PC-9 (cell line): ENCODE results near the gene DSTN. TPM values are rescaled to one million over a fixed set of nuclear protein-coding genes. Genes with fewer than 3 reads are reported as not detected.
"Not testable (repeated sequence)": the region's sequence is repeated elsewhere in the genome, so short reads cannot be mapped to it uniquely, and the experiment has no call there.

Source experiments
- BruUV-seq: library from RNA; stranded (reverse); fragments of 400-500 nt; replicated peaks from 2 replicates; lab custom pipeline; 2021; lab: Mats Ljungman, UMichigan
- CTCF ChIA-PET: fragments of 300-600 bp; sonication (Branson Sonifier 250); formaldehyde crosslinking; loops from one replicate; lab custom pipeline; 2022; ENCODE audit warnings: antibody characterized with exemption; lab: Charles Lee
- POLR2A ChIA-PET: fragments of 300-600 bp; sonication (Branson Sonifier 250); formaldehyde crosslinking; loops from one replicate; lab custom pipeline; 2022; ENCODE audit warnings: antibody characterized with exemption; ENCODE audit not compliant: unreplicated experiment; lab: Charles Lee
- DNase-seq, 2 experiments: peaks; one replicate each; pipeline versions ENCODE4 v3.0.0 to v3.0.0-alpha.2; 2015 to 2022; ENCODE audit warnings: mixed read lengths in 1 of 2
- H2AFZ ChIP-seq: fragments of 200-600 bp; sonication (generic); 2 replicates; pipeline ENCODE4 v1.8.1; 2017; ENCODE audit warnings: antibody characterized with exemption
- H3F3A ChIP-seq: fragments of 200-600 bp; sonication (generic); 2 replicates; pipeline ENCODE4 v1.8.1; 2017; ENCODE audit warnings: antibody characterized with exemption, mild to moderate bottlenecking, low read depth; ENCODE audit not compliant: insufficient read depth
- H3K27ac ChIP-seq: fragments of 200-600 bp; sonication (generic); 2 replicates; pipeline ENCODE4 v1.6.1; 2016; ENCODE audit warnings: mixed run types
- H3K27me3 ChIP-seq: fragments of 200-600 bp; sonication (generic); 2 replicates; pipeline ENCODE4 v1.6.1; 2016; ENCODE audit warnings: low read depth, mixed run types; ENCODE audit not compliant: insufficient read depth
- H3K36me3 ChIP-seq: fragments of 200-600 bp; sonication (generic); 2 replicates; pipeline ENCODE4 v1.6.1; 2016; ENCODE audit warnings: low read depth, mixed run types
- H3K4me1 ChIP-seq: fragments of 200-600 bp; sonication (generic); replicated peaks from 2 replicates; pipeline ENCODE4 v1.6.1; 2016; ENCODE audit warnings: mixed run types; ENCODE audit not compliant: insufficient read depth
- H3K4me2 ChIP-seq: fragments of 200-600 bp; sonication (generic); 2 replicates; pipeline ENCODE4 v1.6.1; 2017; ENCODE audit warnings: mixed run types
- H3K4me3 ChIP-seq: fragments of 200-600 bp; sonication (generic); 2 replicates; pipeline ENCODE4 v1.6.1; 2016; ENCODE audit warnings: mixed run types
- H3K79me2 ChIP-seq: fragments of 200-600 bp; sonication (generic); 2 replicates; pipeline ENCODE4 v1.6.1; 2017; ENCODE audit warnings: low read depth, mixed run types
- H3K9me2 ChIP-seq: fragments of 200-600 bp; sonication (generic); 2 replicates; pipeline ENCODE4 v1.8.1; 2017; ENCODE audit warnings: mild to moderate bottlenecking; ENCODE audit not compliant: insufficient read depth
- H3K9me3 ChIP-seq: fragments of 200-600 bp; sonication (generic); 2 replicates; pipeline ENCODE4 v1.8.1; 2016; ENCODE audit warnings: low read depth; ENCODE audit not compliant: insufficient read depth
- H4K20me1 ChIP-seq: fragments of 200-600 bp; sonication (generic); 2 replicates; pipeline ENCODE4 v1.8.1; 2017; ENCODE audit not compliant: insufficient read depth
- CTCF ChIP-seq: fragments of 200-600 bp; sonication (generic); conservative IDR thresholded peaks from 2 replicates; pipeline ENCODE4 v1.6.1; 2017; ENCODE audit warnings: mixed run types, antibody characterized with exemption, mild to moderate bottlenecking, moderate library complexity
- EZH2 ChIP-seq: fragments of 200-600 bp; sonication (generic); IDR thresholded peaks from 2 replicates; pipeline ENCODE4 v1.8.0; 2017; ENCODE audit warnings: antibody characterized with exemption, low read depth
- intact Hi-C: fragments of 100-400 bp; cut with micrococcal nuclease; formaldehyde crosslinking; loops from one replicate; pipeline ENCODE4 v1.10.0; 2022; ENCODE audit not compliant: unreplicated experiment
- total RNA-seq: library from RNA; stranded (reverse); gene quantifications from 2 replicates; pipeline ENCODE4 v1.2.3, GENCODE V29; 2021

Gene DSTN
- total RNA-seq, 1 experiment from 2014 or later: 366 TPM

DNA sequence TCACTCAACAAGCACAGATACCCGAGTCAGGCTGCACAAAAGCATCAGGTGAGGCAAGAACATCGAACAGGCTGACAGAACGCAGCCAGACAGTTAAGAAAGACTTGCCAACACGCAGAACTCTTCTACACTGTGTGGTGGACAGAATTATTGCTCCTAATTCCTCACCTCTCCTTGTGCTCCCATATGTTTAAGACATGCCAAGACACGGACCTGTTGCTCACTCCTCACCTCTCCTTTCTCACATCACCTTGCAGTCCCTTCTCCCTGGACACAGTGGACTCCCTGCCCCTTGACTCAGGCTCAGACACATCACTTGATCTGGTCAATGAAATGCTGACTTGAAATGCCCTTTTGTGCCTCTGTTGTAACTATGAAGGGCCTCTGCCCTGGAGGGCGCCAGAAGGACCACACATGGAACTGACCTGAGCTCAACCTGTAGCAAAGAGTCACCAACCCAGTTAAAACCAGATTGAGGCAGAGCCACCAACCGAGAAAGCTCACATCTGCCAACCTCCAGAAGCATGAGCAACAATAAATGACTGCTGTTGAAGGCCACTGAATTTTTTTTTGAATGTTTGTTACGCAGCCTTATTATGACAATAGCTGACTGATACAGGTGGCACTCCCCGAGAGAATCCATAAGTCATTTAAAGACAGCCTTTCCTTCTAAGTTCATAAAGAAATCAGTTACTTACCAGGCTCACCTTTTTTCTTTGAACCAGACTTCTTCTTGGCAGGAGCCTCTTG, 88.2 kb downstream of the DSTN start:
- H3K4me2 ChIP-seq: no peak overlapping the region
- POLR2A ChIA-PET: no interaction called here
- no peak overlapping the region for H3K4me3 ChIP-seq
- intact Hi-C loops: no loop called here
- no peaks in the 10 kb centered on the region; the same call in 1 of the 2 replicates for H3F3A ChIP-seq
- no peaks in the 10 kb centered on the region for H3K27me3 ChIP-seq
- BruUV-seq: no TSS peak
- no peaks in the 10 kb centered on the region for H3K9me2 ChIP-seq
- no peak overlapping the region for H3K27ac ChIP-seq
- no peak overlapping the region for H2AFZ ChIP-seq
- H3K79me2 ChIP-seq: peaks cover 21% of the 10 kb centered on the region
- no peaks in the 10 kb centered on the region for H3K9me3 ChIP-seq
- DNase-seq: no peak
- CTCF ChIA-PET: no interaction called here
- no peaks in the 10 kb centered on the region for H3K4me1 ChIP-seq
- H3K36me3 ChIP-seq: peaks cover 15% of the 10 kb centered on the region; the same call in 1 of the 2 replicates
- no peak for TF ChIP-seq EZH2
- H4K20me1 ChIP-seq: peaks cover 7% of the 10 kb centered on the region; the same call in 1 of the 2 replicates

DNA sequence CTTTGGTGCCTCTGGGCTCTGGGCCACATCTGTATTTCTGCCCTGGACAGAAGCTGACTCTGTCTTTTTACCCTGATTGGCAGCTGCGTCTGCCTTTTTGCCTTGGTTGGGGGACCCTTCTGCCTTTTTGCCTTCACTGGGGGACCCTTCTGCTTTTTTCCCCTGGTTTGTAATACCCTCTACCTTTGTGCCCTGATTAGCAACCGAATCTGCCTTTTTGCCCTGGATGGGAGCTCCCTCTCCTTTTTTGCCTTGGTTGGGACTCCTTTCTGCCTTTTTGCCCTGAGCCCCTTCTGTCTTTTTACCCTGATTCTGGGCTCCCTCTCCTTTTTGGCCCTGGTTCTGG, 88.7 kb downstream of the DSTN start:
- Histone ChIP-seq H3K9me2 (no peaks in the 10 kb centered on the region), H3F3A (no peaks in the 10 kb centered on the region; the same call in 1 of the 2 replicates), H3K27ac (no peak overlapping the region), H2AFZ (no peak overlapping the region), H3K4me2 (no peak overlapping the region), H3K79me2 (peaks cover 26% of the 10 kb centered on the region), H3K27me3 (no peaks in the 10 kb centered on the region), H3K9me3 (0 out of 2 replicates have a peak, but pooled peaks cover 3% of the 10 kb centered on the region), H3K4me3 (no peak overlapping the region), H4K20me1 (peaks cover 10% of the 10 kb centered on the region; the same call in 1 of the 2 replicates), H3K36me3 (peaks cover 15% of the 10 kb centered on the region; the same call in 1 of the 2 replicates), H3K4me1 (no peaks in the 10 kb centered on the region)
- DNase-seq: no peak
- TF ChIP-seq CTCF (no peak), EZH2 (no peak)
- no TSS peak for BruUV-seq
- ChIA-PET CTCF (no interaction called here), POLR2A (no interaction called here)
- intact Hi-C loops: no loop called here

- H3K9me2 ChIP-seq, H3K4me1 ChIP-seq, H3K9me3 ChIP-seq, intact Hi-C loops, DNase-seq, CTCF ChIA-PET, H3K27ac ChIP-seq, H3K4me2 ChIP-seq, H3K27me3 ChIP-seq, H2AFZ ChIP-seq, BruUV-seq, H3F3A ChIP-seq, H3K4me3 ChIP-seq, POLR2A ChIA-PET: not testable (repeated sequence)
- Histone ChIP-seq H4K20me1 (peaks cover 12% of the 10 kb centered on the region; the same call in 1 of the 2 replicates), H3K79me2 (peaks cover 32% of the 10 kb centered on the region), H3K36me3 (peaks cover 15% of the 10 kb centered on the region; the same call in 1 of the 2 replicates)
Measured at GRCh38 chr20:17659344-17659743, 89.5 kb downstream of the DSTN start.

Other genes with a start within 250 kb of the DSTN start
- gene BFSP1, start 38.7 kb upstream of the DSTN start, total RNA-seq: 10.4 and 13.8 TPM in 2 replicates
- gene RRBP1, start 112.2 kb downstream of the DSTN start, total RNA-seq: 144 and 156 TPM in 2 replicates
- gene BANF2, start 129.9 kb downstream of the DSTN start, total RNA-seq: not detected in 2 replicates